Hematopoietic multipotent progenitor cell (in vitro differentiated cells): ENCODE data around the gene ABCC4. TPM values are rescaled to one million over a fixed set of nuclear protein-coding genes. Genes with fewer than 3 reads are reported as not detected.

Experiments
- DNase-seq, 3 donors: peaks; one replicate each; pipeline ENCODE4 v3.0.0-alpha.2; 2011 to 2015; ENCODE audit warnings: low read depth in 2 of 3, low spot score in 2 of 3
- total RNA-seq: library from RNA; depleted of rRNA; stranded (reverse); fragments of >200 nt; gene quantifications from one replicate; pipeline ENCODE4 v1.2.3, GENCODE V29; 2012

Gene ABCC4, protein sequence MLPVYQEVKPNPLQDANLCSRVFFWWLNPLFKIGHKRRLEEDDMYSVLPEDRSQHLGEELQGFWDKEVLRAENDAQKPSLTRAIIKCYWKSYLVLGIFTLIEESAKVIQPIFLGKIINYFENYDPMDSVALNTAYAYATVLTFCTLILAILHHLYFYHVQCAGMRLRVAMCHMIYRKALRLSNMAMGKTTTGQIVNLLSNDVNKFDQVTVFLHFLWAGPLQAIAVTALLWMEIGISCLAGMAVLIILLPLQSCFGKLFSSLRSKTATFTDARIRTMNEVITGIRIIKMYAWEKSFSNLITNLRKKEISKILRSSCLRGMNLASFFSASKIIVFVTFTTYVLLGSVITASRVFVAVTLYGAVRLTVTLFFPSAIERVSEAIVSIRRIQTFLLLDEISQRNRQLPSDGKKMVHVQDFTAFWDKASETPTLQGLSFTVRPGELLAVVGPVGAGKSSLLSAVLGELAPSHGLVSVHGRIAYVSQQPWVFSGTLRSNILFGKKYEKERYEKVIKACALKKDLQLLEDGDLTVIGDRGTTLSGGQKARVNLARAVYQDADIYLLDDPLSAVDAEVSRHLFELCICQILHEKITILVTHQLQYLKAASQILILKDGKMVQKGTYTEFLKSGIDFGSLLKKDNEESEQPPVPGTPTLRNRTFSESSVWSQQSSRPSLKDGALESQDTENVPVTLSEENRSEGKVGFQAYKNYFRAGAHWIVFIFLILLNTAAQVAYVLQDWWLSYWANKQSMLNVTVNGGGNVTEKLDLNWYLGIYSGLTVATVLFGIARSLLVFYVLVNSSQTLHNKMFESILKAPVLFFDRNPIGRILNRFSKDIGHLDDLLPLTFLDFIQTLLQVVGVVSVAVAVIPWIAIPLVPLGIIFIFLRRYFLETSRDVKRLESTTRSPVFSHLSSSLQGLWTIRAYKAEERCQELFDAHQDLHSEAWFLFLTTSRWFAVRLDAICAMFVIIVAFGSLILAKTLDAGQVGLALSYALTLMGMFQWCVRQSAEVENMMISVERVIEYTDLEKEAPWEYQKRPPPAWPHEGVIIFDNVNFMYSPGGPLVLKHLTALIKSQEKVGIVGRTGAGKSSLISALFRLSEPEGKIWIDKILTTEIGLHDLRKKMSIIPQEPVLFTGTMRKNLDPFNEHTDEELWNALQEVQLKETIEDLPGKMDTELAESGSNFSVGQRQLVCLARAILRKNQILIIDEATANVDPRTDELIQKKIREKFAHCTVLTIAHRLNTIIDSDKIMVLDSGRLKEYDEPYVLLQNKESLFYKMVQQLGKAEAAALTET (N-terminal part only)
- 27.2 TPM for total RNA-seq

DNA sequence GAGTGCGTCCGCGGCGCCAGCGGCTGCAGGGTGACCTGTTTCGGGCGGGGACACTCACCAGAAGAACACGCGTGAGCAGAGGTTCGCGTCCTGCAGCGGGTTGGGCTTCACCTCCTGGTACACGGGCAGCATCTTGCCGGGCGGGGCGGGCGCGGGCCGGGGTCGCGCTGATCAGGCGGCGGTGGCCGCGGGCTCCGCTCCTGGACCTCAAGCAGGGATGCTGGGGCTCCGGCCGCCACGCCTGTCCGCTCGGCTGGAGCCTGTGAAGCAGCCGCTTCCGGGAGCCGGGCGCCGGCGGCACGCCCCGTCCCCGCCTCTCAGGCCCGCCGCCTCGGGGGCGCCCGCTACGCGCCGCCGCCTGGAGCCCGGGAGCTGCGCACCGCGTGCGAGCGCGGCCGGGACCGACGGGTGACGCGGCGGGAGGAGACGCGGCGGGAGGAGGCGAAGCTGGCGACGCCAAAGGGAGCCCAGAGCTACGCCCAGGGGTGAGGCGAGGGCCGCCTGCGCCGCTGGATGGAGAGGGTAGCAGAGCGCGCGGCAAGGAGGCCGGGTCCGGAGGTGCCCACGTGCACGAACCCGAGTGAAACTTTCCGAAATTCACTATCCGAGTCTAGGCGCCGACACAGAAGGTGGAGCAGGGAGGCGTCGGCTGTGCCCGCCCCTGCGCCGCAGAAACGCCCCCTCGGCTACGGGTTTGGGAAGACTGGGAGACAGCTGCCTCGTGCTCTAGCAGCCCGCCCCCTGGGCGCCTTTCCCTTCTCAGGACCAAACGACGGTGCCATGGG, at the start of gene ABCC4:
Gene ABCC4, minus strand, starts transcription at position 269 of the 785 bp plus-strand sequence. Its CDS starts 137 bp downstream, at position 132.
- peak; percentile 16 to 65 (median 60) for DNase-seq

DNA sequence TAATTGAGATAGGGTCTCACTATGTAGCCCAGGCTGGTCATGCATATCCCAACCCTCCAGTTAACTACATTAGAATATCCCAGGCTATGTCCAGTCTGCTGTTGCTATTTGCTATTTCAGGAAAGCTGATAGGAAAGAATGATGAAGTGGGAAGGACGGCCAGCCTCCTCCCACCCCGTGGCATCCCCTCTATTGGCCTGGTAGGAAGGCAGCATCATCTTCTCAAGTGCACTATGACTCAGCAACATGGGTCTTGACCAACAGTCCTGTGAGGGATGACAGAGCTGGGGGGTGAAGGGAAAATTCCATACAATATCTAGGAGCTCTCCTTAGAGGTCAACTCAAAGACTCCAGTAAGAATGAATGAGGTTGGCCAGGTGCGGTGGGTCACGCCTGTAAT, 48.0 kb upstream of the ABCC4 start:
- no peak for DNase-seq

DNA sequence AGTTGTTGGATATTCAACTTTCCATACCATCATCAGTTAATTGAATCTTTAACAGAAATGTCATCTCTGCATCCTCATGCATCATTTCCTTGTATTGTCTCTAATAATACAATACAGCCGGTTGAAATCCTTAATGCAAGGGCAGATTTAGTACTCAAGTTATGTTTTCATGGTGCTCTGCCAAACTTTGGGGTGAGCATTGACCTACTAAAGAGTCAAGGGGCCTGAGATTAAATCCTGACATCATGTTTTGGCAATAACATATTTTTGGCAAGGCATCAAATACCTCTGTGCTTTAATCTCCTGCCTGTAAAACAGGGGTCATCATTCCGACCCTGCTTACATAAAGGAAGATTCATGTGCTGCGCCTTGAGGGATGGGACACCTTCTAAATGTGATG, 42.7 kb upstream of the ABCC4 start:
- DNase-seq, result no peak

DNA sequence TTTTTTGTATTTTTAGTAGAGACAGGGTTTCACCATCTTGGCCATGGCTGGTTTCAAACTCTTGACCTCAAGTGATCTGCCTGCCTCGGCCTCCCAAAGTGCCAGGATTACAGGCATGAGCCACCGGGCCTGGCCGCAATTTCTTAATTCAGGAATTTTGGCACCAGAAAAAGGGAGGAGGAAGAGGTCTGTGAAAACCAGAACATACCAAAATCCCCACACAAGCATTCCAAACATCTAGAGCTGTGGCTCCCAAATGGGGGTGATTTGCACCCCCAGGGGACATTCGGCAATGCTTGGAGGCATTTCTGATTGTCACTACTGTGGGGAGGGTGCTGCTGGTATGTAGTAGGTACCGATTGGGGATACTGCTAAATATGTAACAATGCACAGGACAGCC, 40.2 kb upstream of the ABCC4 start:
- DNase-seq, result no peak

DNA sequence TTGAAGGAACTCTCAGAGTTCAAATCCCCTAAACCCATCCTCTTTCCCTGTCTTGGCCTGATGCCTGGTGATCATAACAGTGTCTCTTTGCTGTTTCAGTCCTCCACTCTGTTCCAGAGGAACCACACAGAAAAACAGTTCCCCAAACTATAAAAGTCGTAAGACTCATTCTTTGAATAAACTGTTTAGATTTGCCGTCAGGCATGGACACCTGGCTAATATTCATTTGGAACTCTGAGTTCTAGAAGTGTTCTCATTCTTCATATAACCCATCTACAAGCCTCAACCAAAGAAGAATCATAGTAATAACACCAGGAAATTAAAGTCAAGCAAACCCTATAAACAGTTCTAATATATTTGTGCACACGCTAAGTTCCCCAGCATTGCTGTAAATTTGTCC, 37.7 kb upstream of the ABCC4 start:
- DNase-seq, result no peak

DNA sequence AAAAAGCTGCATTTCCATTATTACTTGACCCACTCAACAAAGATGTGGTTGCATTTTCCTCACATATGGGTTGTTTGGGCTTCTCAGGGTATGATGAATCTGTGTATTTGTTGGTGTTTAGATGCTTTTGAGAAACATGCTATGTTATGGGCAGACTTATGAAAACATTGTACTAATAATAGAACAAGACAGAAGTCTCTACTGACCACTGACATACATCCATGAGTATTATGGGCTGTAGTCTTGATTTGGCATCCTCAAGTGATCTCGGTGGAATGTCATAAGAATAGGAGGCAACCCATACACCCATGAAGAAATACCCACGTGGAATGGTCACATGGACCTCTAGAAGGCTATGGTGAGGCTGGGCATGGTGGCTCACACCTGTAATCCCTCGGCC, 36.3 kb upstream of the ABCC4 start:
- no peak for DNase-seq

DNA sequence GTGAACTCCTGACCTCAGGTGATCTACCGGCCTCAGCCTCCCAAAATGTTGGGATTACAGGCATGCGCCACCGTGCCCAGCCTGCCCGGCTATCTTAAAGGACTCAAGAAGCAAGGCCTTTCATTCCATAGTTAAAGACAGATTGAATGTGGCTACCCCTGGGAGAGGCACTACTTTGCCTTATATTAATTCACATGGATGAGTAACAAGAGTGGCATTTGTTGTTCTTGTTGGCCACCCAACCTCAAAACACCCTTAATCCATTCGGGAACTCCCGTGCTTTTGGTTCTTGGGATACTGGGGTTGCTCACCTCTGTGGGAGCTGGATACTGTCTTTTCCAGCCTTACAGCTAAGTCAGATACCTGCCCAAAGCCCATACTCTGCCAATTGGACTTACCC, 34.4 kb upstream of the ABCC4 start:
- DNase-seq, result no peak

DNA sequence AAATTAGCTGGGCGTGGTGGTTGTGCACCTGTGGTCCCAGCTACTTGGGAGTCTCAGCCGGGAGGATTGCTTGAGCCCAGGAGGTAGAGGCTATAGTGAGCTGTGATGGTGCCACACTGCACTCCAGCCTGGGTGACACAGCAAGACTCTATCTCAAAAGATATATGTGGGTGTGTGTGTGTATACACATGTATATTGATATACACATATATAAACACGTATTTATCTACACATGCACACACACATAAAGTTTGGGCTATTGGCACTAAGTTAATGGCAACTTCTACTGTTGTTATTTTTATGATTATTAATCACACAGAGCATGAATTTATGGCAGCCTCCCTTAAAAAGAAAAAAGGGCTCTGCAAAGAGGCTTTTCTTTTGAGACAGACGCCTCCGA, 27.1 kb upstream of the ABCC4 start:
- DNase-seq, result no peak

DNA sequence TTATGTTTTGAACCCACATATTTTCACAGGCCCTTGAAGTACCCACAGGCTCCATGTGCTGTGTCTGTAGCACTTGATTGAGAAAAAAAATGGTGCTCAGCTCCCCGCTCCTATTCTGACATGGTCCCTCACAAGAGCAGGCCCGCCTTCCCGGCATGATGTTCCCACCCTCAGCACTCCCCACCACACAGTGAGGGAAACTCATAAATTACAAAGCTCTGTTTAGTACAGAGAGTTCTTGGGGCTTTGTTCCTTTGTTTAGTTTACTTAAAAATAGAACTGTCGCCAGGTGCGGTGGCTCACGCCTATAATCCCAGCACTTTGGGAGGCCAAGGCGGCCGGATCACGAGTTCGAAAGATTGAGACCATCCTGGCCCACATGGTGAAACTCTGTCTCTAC, 25.9 kb upstream of the ABCC4 start:
- no peak for DNase-seq

DNA sequence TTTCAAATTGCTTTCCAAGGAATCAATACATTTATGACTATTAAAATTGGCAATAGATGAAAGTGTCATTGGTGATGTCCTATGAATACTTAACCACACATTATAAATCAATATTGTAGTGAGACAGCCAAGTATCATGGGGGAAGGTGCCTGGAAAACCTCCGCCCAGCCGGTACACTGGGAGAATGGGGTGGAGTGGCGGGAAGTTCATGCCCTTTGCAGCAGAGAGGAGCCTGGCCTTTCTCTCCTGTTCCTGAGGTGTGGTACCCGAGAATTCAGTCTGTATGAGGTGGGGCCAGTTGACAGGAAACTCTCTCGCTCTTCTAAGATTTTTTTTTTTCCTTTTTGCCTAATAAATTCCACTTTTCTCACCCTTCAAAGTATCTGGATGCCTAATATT, 25.4 kb upstream of the ABCC4 start:
- DNase-seq, result no peak

DNA sequence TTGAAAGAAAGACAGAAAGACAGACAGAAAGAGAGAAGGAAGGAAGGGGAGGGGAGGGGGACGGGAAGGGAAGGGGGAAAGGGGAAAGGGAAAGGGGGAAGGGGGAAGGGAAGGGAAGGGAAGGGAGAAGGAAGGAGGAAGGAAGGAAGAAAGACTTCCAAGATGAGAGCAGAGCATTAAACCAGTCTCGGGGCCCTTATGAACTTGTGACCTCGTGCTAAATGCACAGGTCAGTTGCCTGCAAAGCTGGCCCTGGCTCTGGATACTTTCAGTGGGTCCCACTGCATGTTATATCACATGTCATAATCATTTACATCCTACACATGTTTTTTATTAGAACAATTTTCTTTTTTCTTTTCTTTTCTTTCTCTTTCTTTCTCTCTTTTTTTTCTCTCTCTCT, 24.2 kb upstream of the ABCC4 start:
- DNase-seq, result no peak

DNA sequence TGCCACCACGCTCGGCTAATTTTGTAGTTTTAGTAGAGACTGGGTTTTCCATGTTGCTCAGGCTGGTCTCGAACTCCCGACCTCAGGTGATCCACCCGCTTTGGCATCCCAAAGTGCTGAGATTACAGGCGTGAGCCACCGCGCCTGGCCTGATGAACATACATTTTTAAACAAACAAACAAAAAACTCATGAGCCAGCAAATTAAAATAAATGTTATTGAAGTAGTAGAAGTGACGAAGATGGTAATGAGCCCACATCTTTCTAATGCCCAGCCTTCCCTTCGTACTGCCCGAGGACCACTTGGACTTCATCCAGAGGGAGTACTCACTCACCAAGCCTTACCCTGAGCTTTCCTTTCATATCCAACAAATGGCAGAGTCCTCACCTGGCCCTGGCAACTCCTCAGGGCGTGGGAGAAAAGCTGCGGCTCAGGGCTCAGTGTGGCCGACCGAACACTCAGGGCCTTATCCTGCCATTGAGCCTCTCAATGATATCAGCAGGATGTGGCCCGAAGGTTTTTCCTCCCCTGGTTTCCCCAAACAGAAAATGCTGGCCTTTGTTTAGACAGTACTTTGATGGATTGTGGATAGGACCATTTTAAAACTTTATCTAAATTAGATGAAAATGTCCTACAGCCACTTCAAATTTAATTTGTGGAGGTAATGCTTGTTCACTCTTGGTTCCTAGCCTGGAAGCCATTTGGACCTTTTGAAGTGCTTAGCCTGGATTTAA, 22.8 kb upstream of the ABCC4 start:
- no peak for DNase-seq

DNA sequence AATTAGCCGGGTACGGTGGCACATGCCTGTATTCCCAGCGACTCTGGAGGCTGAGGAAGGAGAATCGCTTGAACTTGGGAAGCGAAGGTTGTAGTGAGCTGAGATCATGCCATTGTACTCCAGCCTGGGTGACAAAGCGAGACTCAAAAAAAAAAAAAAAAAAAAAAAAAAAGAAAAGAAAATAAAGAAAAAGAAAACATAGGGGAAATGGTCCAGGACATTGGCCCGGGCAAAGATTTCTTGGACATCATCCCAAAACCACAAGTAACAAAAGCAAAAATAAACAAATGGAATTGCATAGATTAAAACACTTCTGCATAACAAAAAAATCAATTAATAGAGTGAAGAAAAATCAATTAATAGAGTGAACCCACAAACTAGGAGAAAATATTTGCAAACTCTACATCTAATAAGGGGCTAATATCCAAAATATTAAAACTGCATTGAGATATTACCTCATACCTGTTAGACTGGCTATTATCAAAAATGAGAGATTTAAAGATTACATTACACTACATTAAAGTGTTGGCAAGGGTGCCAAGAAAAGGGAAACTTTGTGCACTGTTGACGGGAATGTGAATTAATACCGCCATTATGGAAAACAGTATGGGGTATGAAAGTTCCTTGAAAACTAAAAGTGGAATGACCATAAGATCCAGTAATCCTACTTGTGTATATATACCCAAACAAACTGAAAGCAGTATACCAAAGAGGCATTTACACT, 18.5 kb upstream of the ABCC4 start:
- DNase-seq, result no peak

DNA sequence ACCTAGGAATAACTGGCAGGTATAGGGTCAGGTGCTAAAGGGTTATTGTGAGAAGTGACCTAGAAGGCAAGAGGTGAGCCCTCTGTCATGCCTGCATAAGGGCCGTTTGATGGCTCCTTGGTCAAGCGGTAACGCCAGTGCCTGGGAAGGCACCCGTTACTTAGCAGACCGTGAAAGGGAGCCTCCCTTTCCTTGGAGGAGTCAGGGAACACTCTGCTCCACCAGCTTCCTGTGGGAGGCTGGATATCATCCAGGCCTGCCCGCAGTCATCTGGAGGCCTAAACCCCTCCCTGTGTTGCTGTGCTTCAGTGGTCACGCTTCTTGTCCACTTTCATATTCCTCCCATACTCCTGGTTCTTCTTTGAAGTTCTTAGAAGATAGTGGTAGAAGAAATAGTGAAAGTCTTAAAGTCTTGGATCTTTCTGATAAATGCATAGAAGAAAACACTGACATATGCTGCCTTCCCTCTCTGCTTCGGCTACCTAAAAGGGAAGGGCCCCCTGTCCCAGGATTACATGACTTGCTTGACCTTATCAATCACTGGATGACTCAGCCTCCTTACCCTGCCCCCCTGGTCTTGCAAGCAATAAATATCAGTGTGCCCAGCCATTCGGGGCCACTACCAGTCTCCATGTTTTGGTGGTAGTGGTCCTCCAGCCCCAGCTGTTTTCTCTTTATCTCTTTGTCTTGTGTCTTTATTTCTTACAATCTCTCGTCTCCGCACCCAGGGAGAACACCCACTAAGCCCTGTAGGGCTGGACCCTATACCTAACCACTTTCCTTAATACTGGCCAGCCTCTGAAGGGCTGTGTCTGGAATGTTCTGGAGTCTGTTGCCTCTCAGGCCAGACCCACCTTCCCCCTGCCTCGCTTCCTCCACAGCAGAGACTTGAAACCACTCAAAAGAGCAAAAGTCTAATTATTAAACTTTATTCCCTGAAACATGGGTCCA, 16.1 kb upstream of the ABCC4 start:
- DNase-seq, result no peak

DNA sequence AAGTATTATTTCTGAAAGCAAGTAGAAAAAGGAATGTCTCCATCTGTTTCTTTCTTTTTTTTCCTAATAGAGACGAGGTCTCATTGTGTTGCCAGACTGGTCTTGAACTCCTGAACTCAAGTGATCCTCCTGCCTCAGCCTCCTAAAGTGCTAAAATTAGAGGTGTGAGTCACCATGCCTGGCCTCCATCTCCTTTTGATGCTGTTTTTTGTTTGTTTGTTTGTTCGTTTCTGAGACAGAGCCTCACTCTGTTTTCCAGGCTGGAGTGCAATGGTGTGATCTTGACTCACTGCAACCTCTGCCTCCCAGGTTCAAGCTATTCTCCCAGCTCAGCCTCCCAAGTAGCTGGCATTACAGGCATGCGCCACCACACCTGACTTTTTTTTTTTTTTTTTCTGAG, 14.5 kb upstream of the ABCC4 start:
- no peak for DNase-seq

DNA sequence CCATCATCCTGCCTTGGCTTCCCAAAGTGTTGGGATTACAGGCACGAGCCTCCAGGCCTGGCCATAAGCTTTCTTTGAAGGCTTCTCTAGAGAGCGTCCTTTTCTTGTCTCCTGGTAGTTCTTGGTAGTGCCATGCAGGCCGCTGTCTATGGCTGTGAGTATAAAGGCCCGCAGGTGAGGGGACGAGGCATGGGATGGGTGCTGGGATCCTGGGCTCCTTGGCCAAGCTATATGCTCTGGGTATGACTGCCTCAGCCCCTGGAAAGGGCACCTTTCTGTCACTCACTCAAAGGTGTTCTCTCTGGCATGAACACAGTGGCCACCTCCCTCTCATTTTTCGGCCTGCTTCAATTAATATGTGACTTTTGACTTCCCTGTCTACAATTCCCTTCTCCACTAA, 6.3 kb upstream of the ABCC4 start:
- DNase-seq, result no peak

DNA sequence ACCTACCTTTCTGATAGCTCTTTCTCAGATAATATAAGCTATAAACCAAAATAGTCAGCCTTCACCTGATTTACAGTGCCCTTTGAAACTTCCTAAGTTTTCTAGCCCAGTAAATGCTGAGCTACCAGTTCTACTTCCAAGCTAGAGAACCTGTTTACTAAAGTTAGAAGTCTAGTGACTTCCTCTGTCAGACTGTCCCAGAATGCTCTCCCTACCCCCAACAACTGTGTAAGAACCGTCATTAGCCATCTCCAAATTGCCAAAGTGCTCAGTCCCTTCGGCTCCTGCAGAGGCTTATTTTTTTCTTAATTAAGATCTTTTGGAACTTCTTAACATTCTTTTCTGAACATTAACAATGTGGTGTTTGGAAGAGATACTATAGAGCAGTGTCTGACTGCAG, 3.2 kb upstream of the ABCC4 start:
- no peak for DNase-seq

DNA sequence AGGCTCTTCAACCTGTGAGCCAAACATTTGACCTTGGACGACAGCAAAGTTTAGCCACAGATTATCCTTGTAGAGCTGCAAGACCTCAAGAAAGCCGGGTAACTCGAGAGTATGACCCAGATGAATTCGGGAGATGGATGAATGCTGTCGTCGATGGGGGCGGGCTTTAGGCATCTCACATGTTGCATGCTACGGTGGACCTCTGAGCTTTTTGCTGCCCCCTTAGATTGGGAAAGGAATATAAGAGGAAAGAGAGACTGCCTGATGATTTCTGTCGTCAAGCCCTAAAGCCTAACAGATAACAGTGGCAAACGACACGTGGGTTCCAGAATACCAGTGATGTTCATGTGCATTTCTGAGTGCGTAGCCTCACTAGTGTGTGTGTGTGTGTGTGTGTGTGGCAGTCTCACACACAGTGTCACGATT, 730 bp upstream of the ABCC4 start:
- peak; percentile 3 to 64 (median 41) for DNase-seq
